Stimulated activated CD4-positive, alpha-beta T cell treated with anti-CD3 and anti-CD28 coated beads, Interleukin-15, amount 100 ng/mL, for 1 hour (primary cell): Measurements from ENCODE around the gene DLG4.
"Not testable (repeated sequence)": the region's sequence is repeated elsewhere in the genome, so short reads cannot be mapped to it uniquely, and the experiment has no call there.

Source experiments
- DNase-seq, 2 donors: peaks; one replicate each; pipeline ENCODE4 v3.0.0-alpha.2; 2020; ENCODE audit warnings: low read depth in 1 of 2, low spot score in 1 of 2

The DLG4 gene

DNA sequence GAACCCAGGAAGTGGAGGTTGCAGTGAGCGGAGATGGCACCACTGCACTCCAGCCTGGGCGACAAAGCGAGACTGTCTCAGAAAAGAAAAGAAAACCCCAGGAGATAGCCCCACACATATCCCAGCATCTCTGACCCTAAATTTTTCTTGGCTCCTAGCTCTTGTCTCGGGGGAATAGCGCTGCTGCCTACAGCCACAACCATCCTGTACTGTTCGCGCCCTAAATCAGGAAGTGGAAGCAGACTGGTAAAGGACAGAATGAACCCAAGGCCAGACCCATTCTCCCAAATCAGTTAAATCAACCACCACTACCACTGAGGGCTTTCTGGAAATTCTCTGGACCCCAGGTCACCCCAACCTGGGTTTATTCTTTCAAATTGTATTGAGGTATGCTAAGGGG lies 30.2 kb upstream of the DLG4 start:
- DNase-seq: no peak

DNA sequence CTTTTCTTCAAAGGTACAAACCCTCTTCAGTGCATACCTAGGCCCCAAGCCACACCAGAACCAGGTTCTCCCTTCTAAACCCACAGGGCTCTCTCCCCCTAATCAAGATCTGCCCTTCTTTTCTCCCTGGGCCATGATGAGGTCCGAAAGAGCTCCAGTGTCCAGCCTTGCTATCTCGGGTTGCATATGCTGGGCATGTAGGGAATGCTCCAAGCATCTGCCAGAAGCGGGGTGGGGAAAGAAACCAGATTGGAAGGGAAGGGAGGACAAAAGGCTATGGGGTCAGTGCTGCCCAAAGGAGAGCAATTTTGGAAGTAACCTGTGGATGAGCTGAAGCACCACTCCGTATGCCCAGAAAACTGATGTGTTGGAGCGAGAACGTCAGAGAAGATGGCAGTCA lies 29.6 kb upstream of the DLG4 start:
- DNase-seq: no peak

DNA sequence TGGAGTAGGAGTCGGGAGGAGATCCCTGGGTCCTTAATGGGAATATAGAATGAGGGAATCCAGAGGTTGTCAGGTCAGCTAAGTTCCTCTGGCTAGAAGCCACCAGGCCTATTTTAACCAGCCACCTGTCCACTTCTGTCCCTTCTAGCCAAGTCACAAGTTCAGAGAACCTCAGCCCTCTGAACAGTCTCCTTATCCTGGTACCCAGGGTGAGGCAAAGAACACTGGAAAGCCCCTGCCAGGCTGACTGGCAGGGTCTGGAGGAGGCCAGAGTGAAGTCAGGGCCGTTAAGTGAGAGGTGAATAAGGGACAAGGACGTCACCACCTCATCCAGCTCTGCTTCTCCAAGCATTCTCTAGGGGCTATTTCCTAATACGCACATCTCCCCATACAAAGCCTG lies 29.2 kb upstream of the DLG4 start:
- no peak for DNase-seq

DNA sequence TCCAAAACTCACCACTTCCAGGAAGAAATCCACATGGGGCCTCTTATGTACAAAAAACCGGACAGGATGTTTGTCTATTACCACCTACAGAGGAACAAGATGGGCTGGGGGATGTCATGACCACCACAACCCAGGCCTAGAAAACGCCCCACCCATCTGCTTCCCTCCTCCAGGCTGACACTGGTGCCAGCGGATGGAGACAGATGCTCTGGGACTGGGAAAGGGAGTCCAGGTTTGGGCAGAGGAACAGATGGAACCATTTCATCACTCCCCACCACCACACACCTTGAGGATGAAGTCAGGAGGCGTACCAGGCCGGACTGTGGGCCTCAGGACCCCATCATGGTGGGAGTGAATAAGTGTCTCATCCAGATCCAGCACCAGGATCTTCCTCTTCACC lies 27.1 kb upstream of the DLG4 start:
- no peak for DNase-seq

DNA sequence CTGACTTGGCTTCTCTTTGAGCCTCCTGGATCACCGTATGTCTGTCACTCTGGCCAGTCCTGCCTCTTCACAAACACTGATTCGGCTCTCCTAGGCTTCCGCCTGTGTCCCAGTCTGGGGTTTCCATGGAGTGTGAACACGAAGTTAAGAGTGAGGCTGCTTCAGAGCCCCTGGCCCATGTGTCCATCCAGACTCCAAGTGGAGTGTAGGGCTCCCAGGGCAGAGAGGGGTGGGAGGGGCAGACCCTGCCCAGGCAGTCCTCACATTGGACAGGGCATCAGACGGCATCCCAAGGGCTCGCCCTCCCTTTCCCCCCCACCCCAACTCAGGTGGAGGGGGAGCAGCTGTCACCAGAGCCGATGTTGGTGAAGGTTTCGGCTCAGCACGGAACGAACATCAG lies 24.2 kb upstream of the DLG4 start:
- not testable (repeated sequence) for DNase-seq

DNA sequence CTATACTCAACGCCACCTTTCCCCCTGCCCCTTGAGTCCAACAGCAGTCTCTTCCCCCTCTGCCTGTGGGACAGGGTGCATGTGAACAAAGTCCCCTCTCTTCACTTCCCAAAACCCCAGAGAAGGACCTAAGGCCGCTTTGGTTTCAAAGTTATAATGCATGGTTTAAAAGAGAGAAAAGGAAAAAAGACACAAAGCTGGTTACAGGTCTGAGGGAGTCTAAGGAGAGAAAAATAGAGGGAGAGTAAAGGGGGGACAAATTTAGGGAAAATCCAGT lies 23.8 kb upstream of the DLG4 start:
- no peak for DNase-seq

DNA sequence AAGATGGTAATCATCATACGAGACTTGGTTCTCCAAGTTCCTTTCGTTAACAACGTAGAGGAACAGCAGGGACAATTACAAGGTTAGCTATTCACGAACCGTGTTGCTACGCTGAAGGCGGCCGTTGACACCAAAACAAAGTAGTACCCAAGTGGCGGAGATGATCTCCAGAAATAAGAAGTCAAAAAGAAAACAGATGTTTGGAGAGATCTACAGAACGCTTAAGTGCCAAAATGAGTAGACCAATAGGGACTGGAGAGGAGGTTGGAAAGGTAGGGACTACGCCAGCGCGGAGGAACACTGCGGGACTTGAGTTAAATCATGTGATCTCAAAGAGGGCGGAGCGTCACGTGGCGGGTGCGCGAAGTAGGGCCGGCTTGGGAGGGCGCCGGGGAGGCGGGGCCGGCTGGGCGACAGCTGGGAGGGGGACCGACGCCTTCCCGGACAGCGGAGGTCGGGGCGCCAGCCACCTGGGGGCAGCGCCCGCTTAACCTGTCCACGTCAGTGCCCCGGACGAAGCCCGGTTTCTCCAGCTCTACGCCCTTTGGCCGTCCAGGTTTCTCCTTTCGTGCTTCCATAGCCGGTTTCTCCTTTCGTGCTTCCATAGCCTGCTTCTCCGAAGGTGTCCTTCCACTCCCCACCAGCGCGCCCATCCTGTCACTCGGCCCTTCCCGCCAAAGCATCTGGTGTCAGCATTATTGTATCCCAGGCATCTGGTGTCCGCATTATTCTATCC lies 23.2 kb upstream of the DLG4 start:
- DNase-seq: peak; percentile 85 to 90

DNA sequence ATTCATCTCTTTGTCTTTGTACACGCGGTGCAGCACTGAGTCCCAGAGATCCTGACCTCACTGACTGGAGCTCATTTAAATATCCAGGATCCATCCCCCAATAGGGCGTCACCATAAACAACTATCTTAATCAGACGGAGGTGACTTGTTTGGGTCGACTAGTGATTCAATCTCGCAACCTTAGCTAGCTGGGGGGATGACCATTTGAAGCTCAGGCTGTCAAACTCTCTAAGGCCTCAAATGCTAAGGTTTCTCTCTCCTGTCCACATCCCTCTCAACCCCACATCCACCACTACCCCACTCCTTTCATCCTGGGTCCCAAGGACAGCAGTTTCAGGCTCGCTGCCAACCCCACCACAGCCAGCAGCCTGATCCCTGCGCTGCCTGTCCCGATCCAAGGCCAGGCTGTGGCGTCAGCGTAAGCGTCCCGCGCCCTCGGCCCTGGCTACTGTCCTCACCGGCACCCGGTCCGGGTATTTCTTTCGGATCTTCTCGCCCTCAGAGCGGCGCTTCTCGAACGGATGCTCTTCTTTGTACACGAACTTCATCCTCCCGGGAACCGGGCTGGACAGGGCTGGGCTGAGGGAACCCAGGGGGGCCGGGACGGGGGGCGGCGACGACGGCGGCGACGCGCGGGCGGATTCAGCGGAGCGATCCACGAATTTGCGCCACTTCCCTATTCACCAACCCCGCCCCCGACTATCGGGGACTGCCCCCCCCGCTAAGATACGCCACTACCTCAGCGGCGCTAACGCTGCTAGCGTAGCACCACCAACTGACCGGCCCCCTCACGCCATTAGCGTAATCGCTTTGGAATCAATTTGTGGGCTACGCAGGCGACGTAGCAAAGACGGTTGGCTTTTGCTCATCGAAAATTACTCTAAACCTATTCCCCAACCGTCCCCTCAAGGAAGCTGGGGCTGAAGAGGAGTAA lies 22.4 kb upstream of the DLG4 start, which contains the start of gene GABARAP:
Gene GABARAP (minus strand): TSS at position 667 of the 934 bp plus-strand sequence. CDS start 119 bp downstream, at position 548.
- peak; percentile 91 for DNase-seq

DNA sequence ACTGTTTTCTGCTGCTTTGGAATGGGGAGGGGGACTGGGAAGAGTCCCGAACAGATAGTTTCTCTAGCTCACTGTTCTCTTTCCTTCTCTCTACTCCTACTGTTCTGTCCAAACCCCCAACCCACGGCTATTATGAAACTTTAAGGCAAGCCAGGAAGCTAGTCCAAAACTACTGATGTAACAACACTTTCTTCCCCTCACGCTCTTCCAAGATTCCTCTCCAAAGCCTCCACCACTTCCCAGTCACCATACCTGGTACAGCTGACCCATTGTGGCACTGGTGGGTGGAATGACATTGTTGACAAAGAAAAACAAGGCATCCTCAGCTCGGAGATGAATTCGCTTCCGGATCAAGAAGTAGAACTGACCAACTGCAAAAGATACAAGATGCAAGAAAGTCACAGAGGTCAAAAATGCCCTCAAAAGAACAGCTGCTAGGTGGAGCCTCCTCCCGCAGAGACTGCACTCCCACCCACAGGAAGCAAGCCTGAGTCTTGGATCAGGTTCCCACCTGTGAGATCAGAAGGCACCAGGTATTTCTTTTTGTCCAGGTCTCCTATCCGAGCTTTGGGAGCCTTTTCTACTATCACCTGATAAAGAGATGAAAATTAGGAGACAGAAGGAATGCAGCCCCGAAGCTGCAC lies 21.6 kb upstream of the DLG4 start:
- no peak for DNase-seq

DNA sequence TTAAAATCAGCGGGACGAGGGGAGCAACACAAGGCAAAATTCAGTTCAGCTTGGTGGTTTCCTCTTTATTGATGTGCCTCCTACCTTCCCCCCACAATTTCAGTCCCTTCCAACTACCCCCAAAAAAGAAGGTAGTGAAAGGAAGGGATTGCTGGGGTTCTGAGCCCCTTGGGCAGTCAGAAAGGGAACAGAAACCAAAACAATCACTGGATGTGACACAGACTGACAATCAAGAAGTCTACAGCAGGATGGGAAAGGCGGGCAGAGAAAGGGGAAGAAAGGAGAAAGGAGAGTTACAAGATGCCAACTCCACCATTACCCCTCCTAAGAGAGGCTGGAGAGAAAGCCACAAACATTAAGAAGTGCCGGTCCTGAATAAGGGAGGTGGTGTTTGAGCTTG lies 20.7 kb upstream of the DLG4 start:
- no peak for DNase-seq

DNA sequence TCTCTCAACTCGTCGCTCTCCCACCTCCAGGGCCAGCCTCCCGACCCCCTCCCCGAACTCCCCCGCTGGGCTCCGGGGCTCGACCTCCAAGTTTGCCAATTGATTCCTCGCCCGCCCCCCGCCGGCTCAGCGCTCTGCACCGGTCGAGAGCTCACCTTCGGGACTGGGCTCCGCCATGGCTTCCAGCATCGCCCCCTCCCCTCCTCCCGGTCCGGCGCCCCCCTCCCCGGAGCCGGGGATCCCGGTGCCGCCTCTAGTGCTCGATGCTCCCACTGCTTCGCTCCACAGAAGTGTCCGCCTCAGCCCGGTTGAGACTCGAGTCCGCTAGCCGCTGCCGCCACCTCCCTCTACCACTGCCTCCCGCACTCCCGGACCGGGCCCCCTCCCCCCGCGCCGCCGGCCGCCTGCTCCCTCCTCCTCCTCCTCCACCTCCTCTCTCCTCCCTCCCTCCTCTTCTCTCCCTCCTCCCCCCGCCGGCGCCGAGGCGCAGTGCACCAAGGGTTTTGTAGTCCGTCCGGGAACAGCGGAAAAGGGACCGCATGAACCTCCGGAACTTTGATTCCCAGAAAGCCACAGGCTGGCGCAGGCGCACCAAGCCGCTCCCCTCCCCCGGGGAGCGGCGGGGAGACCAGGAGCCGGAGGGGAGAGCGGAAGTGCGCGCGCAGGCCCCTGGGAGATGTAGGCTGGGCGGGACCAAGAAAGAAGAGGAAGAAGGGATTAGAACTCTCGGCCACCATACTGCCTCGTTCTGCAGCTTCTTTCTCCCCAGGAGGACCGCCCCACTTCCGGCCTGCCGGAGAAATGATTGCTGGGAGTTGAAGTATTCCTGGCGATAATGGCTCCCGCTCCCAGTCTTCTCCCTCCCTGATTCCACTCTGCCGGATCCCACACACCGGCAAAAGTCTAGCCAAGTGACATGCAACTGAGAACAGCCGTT lies 19.7 kb upstream of the DLG4 start, which contains the start of gene PHF23:
Gene PHF23 (minus strand): TSS at position 367 of the 937 bp plus-strand sequence. CDS start 178 bp downstream, at position 189.
- peak; percentile 94 to 96 for DNase-seq

DNA sequence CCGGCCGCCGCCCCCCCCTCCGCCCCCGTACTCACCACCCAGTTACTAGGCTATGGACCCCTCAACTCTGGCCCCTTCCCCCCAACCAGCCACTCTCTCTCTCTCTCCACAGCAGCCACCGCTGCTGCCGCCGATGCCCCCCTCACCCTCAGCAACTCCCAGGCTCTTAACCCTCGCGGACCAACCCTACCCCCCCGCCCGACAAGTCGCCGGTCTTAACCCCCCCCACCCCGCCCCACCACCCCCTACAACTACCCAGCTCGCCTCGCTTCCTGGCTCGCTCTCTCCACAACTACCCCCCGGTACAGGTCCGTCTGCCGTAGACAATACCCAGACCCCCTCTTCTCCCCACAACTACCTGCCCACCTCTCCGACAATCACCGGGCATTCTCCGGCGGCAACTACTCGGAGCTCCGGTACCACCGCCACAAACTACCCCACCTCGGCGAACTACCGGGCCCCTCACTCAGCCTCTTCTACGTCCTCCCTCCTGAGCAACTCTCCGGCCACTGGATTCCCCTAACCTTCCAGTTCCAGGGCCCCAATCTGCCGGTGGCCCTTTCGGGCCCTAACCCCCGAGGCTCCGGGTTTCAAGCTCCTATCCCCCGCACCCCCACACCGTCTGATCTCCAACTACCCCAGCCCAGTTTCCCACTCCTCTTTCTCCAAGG lies 18.9 kb upstream of the DLG4 start:
- DNase-seq: no peak

DNA sequence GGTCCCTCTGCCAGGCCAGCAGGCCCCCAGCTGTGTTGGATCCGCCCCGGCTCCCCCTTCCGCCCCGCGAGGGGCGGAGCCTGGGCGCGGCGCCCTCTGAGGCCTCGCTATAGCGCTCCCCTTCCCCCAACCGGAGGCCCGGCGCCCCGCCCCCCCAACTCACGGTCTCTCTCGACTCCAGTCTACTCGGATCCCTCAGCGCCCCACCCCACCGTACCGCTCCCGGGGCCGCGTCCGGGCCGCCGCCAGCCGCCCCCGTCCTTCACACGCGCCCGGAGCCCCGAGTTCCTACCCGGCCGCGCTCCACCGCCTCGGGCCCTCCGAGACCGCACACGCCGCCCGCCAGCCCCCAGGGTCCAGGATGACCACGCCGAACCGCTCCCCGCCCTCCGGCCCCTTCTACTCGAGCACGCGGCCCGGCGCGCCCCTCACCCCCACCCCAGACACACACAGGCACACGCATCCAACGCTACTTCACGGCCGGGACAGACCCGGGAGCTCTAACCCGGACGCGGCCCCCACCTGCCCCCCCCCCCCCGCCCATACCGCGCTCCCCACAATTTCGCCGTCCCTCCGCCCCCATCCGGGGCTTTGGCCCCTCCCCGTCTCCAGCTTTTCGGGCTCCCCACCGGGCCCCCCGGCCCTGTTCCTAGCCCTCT lies 18.3 kb upstream of the DLG4 start:
- peak; percentile 70 to 84 for DNase-seq

DNA sequence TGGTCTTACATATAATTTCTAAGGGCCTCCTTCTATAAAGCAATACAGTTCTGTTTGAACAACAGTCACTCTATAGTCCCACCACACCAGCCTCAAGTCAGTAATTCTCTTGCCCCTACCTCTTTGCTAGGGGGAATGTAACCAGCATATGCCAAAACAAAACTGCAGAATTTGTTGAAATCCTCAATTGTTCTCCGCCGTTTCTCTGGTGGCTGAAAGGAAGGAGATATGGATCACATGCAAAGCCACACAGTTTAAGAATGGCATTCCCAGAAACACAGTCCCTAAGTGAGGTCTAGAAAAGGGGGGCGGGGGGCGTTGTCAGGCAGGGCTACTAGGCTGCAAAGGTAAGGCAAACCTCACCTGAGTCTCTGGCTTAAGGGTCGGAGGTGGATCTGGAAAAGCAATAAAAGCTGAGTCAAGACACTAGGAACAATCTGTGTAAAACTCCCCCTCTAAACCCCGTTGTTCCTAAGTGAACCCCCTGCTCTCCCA lies 17.7 kb upstream of the DLG4 start:
- DNase-seq: no peak

DNA sequence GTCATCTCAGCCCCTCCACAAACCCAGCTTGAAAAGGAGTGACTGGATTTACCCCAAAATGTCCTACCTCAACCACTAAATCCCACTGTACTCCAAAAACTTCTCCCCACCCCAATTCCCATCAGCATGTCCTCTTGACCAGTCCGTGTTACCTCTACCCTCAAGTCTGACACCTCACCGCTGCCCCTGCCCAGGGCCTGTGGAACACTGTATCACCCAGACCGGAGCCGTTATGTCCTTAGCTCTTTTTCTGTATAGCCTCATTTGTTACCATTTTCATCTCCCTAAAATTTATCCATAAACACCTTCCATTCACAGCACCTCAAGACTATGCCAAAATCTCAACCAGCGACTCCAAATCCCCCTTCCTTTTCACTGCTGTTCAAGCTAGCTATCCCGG lies 17.2 kb upstream of the DLG4 start:
- DNase-seq: no peak

DNA sequence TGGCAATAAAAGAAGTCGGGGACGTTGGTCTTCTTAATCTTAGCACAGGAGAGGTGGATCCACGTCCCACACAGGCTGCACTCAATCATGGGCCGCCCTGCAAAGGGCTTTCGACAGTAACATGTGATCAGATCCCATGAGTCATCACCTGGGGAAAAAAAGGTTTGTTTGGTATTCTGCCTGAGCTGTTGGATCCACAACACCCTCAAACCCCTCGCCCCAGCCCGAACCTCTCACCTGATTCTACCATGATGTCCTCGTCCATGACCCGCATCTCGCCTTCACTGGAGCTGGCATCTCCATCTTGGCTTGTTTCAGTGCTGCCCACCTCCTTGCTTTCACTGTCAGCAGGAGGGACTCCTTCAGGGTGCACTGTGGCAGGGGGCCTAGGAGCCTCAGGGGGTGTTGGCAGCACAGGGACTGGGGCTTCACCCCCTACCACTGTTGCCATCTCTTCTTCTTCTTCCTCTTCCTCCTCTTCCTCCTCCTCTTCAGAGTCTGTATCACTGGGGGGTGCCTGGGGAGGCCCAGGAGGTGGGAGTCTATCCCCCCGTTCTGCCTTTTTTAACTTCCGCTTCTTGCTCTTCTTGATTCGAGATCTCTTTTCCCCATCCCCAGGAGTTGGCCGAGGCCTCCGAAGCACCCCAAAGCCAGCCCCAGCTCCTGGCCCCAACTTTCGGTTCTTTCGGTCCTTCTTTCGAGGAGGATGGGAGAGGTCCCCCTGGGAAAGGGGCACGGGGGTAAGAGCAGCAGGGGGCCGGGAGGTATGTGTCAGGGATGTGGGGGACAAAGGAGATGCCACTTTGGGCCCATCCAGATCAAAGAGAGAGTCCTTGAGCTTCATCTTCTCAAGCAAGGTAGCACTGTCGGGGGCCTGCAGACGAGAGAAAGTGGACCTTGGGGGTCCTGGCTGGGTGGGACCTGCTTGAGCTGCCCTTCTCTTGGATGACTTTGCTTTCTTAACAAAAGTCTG lies 16.3 kb upstream of the DLG4 start:
- DNase-seq: no peak

DNA sequence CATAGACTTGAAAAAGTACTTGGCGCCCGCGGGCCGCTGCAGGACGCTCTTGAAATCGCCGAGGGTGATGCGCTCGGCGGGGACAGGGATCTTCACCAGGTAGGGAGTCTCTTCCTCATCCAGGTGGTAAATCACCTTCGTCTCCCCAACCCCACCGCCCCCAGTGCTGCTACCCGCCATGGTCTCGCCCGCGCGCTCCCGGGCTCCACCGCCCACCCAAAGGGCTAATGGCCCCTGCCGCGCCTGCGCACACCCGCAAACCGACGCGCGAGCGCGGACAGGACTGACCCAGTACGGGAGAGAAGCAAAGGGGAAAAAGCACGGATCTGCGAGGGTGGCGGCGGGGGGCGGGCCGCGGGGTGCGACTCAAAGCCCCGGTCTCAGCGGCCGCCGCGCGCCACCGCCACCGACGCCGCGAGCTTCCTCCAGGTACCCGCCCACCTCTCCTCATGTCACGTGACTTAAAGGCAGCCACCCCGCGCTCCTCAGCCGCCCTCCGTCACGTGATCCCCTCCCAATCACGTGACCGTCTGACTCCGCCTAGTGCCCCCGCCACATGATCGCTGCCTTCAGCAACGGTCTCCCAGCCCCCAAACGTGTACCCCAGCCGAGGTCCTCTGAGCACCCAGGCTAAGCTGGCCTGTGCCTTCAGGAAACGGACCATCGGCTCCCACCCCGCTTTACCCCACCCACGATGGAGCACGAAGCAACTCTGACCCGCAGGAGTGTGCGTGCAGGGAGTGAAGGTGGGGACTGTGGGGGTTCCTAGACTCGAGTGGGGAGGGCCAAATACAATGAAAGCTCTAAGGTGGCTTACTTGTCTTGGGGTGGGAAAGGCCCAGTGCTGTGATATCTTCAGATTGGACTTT lies 14.7 kb upstream of the DLG4 start, which contains the start of gene DVL2:
Gene DVL2 (minus strand): TSS at position 435 of the 869 bp plus-strand sequence. CDS start 255 bp downstream, at position 180.
- DNase-seq: peak; percentile 88 to 89
